ENCODE data around the gene SVEP1.

DNA sequence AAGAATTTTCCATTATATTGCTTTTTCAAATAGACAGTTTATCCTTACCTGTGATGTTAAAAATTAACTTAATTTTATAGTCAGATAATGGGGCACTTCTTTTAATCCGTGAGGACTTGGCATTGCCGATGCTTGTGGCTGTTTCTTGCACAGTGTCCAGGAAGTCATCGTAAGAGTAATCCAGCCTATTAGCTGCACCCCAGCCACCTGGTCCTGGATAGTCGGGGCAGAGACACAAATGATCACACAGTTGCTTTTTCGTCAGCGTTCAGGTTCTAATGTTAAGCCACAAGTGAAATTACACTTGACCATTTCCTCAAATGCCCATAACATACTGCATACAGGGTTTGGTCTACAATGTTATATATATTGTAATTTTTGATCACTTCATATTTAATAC lies 107.4 kb downstream of the SVEP1 start:
- TF ChIP-seq POLR2A (IDR thresholded peaks at IDR 0.05) (no peak), EP300 (IDR thresholded peaks at IDR 0.05) (no peak)
- TF ChIP-seq, protein P1, sequence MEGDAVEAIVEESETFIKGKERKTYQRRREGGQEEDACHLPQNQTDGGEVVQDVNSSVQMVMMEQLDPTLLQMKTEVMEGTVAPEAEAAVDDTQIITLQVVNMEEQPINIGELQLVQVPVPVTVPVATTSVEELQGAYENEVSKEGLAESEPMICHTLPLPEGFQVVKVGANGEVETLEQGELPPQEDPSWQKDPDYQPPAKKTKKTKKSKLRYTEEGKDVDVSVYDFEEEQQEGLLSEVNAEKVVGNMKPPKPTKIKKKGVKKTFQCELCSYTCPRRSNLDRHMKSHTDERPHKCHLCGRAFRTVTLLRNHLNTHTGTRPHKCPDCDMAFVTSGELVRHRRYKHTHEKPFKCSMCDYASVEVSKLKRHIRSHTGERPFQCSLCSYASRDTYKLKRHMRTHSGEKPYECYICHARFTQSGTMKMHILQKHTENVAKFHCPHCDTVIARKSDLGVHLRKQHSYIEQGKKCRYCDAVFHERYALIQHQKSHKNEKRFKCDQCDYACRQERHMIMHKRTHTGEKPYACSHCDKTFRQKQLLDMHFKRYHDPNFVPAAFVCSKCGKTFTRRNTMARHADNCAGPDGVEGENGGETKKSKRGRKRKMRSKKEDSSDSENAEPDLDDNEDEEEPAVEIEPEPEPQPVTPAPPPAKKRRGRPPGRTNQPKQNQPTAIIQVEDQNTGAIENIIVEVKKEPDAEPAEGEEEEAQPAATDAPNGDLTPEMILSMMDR (IDR thresholded peaks at IDR 0.05): no peak
